OCI-LY7 (cell line): ENCODE data around the gene LDB3. TPM values are rescaled to one million over a fixed set of nuclear protein-coding genes. Genes with fewer than 3 reads are reported as not detected.
A peak's percentile ranks its signal among the peaks of the same experiment; 100 is the strongest.

Experiments used
- BruUV-seq: library from RNA; stranded (reverse); fragments of 400-500 nt; replicated peaks from 2 replicates; lab custom pipeline; 2021; lab: Mats Ljungman, UMichigan
- CTCF ChIA-PET: fragments of 300-600 bp; sonication (Branson Sonifier 250); formaldehyde crosslinking; loops from one replicate; lab custom pipeline; 2022; ENCODE audit warnings: antibody characterized with exemption; ENCODE audit not compliant: unreplicated experiment; lab: Charles Lee
- POLR2A ChIA-PET: fragments of 300-600 bp; sonication (Branson Sonifier 250); formaldehyde crosslinking; loops from one replicate; lab custom pipeline; 2022; ENCODE audit warnings: antibody characterized with exemption; lab: Charles Lee
- DNase-seq: peaks from one replicate; pipeline ENCODE4 v3.0.0-alpha.2; 2015; ENCODE audit warnings: low spot score
- H2AFZ ChIP-seq: fragments of 200-600 bp; sonication (generic), shearing (Covaris generic); 2 replicates; pipeline ENCODE4 v1.6.1; 2014; ENCODE audit warnings: mild to moderate bottlenecking, antibody characterized with exemption, low read length, moderate library complexity
- H3K27ac ChIP-seq: fragments of 200-600 bp; sonication (generic); 2 replicates; pipeline ENCODE4 v1.5.1; 2014; ENCODE audit warnings: mixed run types, low read depth, mild to moderate bottlenecking, moderate library complexity, low read length, inconsistent platforms; ENCODE audit not compliant: poor library complexity, severe bottlenecking
- H3K36me3 ChIP-seq: fragments of 200-600 bp; sonication (generic); 2 replicates; pipeline ENCODE4 v1.6.1; 2014; ENCODE audit warnings: mild to moderate bottlenecking, antibody characterized with exemption, low read length, moderate library complexity, mixed read lengths; ENCODE audit not compliant: insufficient read depth
- H3K4me1 ChIP-seq: fragments of 200-600 bp; sonication (generic); 2 replicates; pipeline ENCODE4 v1.5.1; 2014; ENCODE audit warnings: mild to moderate bottlenecking, low read length; ENCODE audit not compliant: insufficient read depth, poor library complexity, severe bottlenecking
- H3K4me2 ChIP-seq: fragments of 200-600 bp; sonication (generic); 2 replicates; pipeline ENCODE4 v1.6.1; 2014; ENCODE audit warnings: mild to moderate bottlenecking, low read length
- H3K4me3 ChIP-seq: fragments of 200-600 bp; sonication (generic); 2 replicates; pipeline ENCODE4 v1.5.1; 2014; ENCODE audit warnings: mild to moderate bottlenecking, low read depth, low read length; ENCODE audit not compliant: poor library complexity, severe bottlenecking
- H3K79me2 ChIP-seq: fragments of 200-600 bp; sonication (generic); 2 replicates; pipeline ENCODE4 v1.6.1; 2016; ENCODE audit warnings: low read depth, mild to moderate bottlenecking, low read length, moderate library complexity, mixed read lengths; ENCODE audit not compliant: insufficient read depth
- H3K9me2 ChIP-seq: fragments of 200-600 bp; sonication (generic); 2 replicates; pipeline ENCODE4 v1.6.1; 2016; ENCODE audit warnings: mild to moderate bottlenecking, low read length, mixed read lengths; ENCODE audit not compliant: insufficient read depth
- H3K9me3 ChIP-seq: fragments of 200-600 bp; sonication (generic); 2 replicates; pipeline ENCODE4 v1.6.1; 2014; ENCODE audit warnings: mild to moderate bottlenecking, mixed run types, low read length, mixed read lengths
- H4K20me1 ChIP-seq: fragments of 200-600 bp; sonication (generic); 2 replicates; pipeline ENCODE4 v1.6.1; 2014; ENCODE audit warnings: mild to moderate bottlenecking, antibody characterized with exemption, low read length, moderate library complexity, mixed read lengths; ENCODE audit not compliant: insufficient read depth
- EZH2phosphoT487 ChIP-seq: fragments of 200-600 bp; sonication (generic); IDR thresholded peaks from 2 replicates; pipeline ENCODE4 v1.6.1; 2018; ENCODE audit warnings: low read depth, borderline replicate concordance, mild to moderate bottlenecking, mixed run types, antibody characterized with exemption, low read length, moderate library complexity, mixed read lengths
- intact Hi-C: fragments of 100-400 bp; cut with micrococcal nuclease; formaldehyde crosslinking; loops from one replicate; pipeline ENCODE4 v1.10.0; 2022; ENCODE audit not compliant: unreplicated experiment
- total RNA-seq, 2 experiments: library from RNA; depleted of rRNA in 1 of 2; stranded (reverse); fragments of >200 nt in 1 of 2; shearing (Covaris generic) in 1 of 2; gene quantifications; 2 replicates each; pipeline ENCODE4 v1.2.3, GENCODE V29; 2014 to 2022
- TF ChIP-seq, protein P1 (sequence below): fragments of 200-600 bp; sonication (generic); conservative IDR thresholded peaks from 2 replicates; pipeline ENCODE4 v1.5.1; 2014; ENCODE audit warnings: mild to moderate bottlenecking, antibody characterized with exemption, low read length, moderate library complexity, mixed read lengths

The LDB3 gene
- total RNA-seq, 2 experiments from 2014 or later, result 0.08 TPM; not detected in 1

DNA sequence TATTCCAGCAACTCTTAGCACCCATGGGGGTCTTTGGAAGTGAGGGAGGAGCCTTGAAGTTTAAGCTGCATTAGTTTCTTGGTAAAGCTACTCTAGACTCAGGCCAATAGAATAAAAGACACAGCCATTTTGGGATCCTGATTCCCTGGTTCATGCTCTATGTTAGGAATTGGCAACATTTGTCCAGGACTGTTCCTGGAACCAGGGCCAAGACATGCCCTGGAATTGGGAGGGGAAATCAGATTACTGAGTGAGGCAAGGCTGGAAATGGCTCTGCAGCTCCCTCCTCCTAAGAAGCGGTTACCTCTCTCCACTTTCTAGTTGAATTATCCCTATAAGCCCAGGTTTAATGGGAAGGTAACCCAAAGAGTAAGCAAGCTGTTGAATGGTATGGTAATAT is 73.9 kb downstream of the LDB3 start:
- Histone ChIP-seq H3K4me2 (no peak overlapping the region), H3K79me2 (no peaks in the 10 kb centered on the region), H3K9me3 (no peaks in the 10 kb centered on the region), H2AFZ (no peak overlapping the region), H3K4me1 (no peaks in the 10 kb centered on the region), H3K36me3 (no peaks in the 10 kb centered on the region), H4K20me1 (no peaks in the 10 kb centered on the region), H3K4me3 (no peak overlapping the region), H3K9me2 (no peaks in the 10 kb centered on the region), H3K27ac (no peak overlapping the region)
- no peak for TF ChIP-seq EZH2phosphoT487
- TF ChIP-seq, protein P1, sequence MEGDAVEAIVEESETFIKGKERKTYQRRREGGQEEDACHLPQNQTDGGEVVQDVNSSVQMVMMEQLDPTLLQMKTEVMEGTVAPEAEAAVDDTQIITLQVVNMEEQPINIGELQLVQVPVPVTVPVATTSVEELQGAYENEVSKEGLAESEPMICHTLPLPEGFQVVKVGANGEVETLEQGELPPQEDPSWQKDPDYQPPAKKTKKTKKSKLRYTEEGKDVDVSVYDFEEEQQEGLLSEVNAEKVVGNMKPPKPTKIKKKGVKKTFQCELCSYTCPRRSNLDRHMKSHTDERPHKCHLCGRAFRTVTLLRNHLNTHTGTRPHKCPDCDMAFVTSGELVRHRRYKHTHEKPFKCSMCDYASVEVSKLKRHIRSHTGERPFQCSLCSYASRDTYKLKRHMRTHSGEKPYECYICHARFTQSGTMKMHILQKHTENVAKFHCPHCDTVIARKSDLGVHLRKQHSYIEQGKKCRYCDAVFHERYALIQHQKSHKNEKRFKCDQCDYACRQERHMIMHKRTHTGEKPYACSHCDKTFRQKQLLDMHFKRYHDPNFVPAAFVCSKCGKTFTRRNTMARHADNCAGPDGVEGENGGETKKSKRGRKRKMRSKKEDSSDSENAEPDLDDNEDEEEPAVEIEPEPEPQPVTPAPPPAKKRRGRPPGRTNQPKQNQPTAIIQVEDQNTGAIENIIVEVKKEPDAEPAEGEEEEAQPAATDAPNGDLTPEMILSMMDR, result no peak
- ChIA-PET POLR2A (interaction anchor here (1.5 kb wide), 1 partner anchor 8 kb away, joined by 5 read pairs; no protein-coding TSS in a partner anchor), CTCF (no interaction called here)
- intact Hi-C loops, result no loop called here
- no TSS peak for BruUV-seq
- DNase-seq, result no peak

DNA sequence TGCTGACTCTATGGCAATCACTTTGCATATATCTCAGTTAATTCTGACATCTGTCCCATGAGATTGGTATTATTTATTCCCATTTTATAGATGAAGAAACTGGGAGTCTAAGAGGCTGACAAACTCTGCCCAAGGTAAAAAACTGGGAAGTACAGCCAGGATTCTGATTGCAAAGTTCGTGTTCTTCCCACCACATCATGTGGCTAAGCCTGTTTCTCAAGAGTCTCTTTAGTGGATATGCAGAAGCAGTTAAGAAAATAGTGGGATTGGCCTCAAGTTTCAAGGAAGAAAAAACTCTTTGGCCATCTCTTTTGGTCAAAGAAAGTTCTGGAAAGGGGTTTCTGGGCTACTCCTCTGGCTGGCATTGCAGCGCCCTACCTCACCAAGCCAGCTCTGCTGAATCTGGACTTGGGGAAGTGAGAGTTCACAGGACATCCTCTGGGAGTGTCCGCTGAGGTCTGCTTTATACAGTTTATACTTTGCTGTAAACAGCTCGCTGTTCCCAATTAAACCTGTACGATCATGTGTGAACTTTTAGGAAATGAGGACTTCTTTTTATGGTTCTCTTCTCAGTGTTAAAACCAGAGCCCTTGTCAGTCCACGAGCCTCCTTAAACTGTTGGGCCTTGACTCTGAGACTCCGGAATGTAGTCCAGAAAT is 75.9 kb downstream of the LDB3 start:
- POLR2A ChIA-PET, result no interaction called here
- no peak overlapping the region for H3K4me2 ChIP-seq
- no peak overlapping the region for H3K4me3 ChIP-seq
- H2AFZ ChIP-seq, result no peak overlapping the region
- no peak for TF ChIP-seq EZH2phosphoT487
- TF ChIP-seq, protein P1, result no peak
- H3K27ac ChIP-seq, result no peak overlapping the region
- intact Hi-C loops, result no loop called here
- H3K79me2 ChIP-seq, result no peaks in the 10 kb centered on the region
- BruUV-seq, result no TSS peak
- no peaks in the 10 kb centered on the region for H3K9me2 ChIP-seq
- H4K20me1 ChIP-seq, result no peaks in the 10 kb centered on the region
- CTCF ChIA-PET, result no interaction called here
- H3K36me3 ChIP-seq, result no peaks in the 10 kb centered on the region
- no peak for DNase-seq
- peaks cover 6% of the 10 kb centered on the region for H3K4me1 ChIP-seq
- no peaks in the 10 kb centered on the region for H3K9me3 ChIP-seq

DNA sequence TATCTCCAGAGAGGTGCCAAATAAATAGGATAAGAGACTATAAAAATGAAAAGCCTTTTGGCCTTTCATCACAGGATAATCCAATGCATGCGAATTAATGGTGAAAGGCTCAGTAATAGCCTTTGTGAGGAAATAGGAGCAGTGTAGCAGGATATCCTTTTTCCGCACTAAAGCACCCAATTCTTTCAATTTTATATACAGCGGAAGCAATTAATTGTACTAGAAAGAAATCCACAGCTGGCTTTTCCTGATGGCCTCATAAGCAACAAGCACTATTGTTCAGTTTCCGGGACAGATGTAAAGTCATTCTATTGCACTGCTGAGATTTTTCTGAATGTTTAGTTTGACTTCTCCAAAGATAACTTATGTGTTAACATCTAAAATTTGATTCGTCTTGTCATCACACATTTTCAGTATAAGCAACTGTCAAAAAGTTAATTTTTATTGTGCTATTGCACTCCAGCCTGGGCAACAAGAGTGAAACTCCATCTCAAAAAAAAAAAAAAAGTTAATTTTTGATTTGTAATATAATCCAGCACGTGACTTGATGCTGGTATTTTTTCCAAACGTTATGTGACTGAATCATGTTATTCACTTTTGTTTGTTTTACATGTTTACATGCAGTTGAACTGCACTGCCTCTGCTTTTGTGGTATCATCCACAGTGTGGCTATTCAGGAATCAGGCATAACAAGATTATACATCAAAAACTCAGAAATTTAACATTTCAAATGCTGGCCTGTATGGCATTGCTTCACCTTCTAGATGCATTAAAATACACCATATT is 79.7 kb downstream of the LDB3 start:
- no peak overlapping the region for H3K27ac ChIP-seq
- no peaks in the 10 kb centered on the region for H3K36me3 ChIP-seq
- TF ChIP-seq, protein P1, result no peak
- no peak for TF ChIP-seq EZH2phosphoT487
- no peak overlapping the region for H3K4me2 ChIP-seq
- no peak overlapping the region for H3K4me3 ChIP-seq
- peaks cover 6% of the 10 kb centered on the region for H3K4me1 ChIP-seq
- ChIA-PET POLR2A (no interaction called here), CTCF (no interaction called here)
- intact Hi-C loops, result no loop called here
- H3K9me2 ChIP-seq, result no peaks in the 10 kb centered on the region
- no peaks in the 10 kb centered on the region for H3K9me3 ChIP-seq
- H3K79me2 ChIP-seq, result no peaks in the 10 kb centered on the region
- no TSS peak for BruUV-seq
- no peak overlapping the region for H2AFZ ChIP-seq
- no peaks in the 10 kb centered on the region for H4K20me1 ChIP-seq
- peak; percentile 46 for DNase-seq
